ENCODE measurements around the gene ZBED1.
A peak's percentile ranks its signal among the peaks of the same experiment; 100 is the strongest.

ZBED1 gene

DNA sequence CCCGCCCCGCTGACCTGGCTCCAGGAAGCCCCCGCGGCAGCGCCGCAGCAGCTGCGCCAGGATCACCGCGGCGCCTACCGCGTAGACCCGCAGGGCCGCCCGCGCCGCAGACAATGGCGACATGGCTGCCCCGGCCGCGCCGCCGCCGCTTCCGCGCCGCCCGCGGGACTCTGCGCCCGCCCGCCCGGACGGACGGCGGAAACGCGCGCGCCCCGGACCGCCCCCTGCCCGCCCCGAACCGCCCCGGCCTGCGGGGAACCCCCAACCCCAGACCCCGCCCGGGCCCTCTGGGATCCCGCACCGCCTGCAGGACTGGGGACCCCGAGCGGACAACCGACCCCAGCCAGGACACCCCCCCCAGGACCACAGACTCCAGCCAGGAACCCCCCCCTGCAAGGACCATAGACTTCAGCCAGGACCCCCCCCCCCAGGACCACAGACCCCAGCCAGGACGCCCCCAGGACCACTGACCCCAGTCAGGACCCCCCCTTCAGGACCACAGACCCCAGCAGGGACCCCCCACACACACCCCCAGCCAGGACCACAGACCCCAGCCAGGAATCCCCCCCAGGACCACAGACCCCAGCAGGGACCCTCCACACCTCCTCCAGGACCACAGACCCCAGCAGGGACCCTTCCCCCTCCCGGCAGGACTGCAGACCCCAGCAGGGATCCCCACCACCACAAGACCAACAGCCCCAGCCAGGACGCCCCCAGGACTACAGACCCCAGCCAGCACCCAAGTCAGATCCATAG lies at the start of gene ZBED1, which contains the start of gene DHRSX:
Gene ZBED1, minus strand, starts transcription at position 174 of the 756 bp plus-strand sequence. CDS start 10,257 bp downstream, outside the sequence.
Gene DHRSX, minus strand, starts transcription at position 174 of the 756 bp plus-strand sequence. Its CDS starts 51 bp downstream, at position 123.
- H3K79me2 ChIP-seq (ENCODE audit: insufficient read depth, low read length): peaks cover 42% of the 10 kb centered on the region
- no peak within 1 kb of the TSS for H2AFZ ChIP-seq (ENCODE audit: low read length)
- H3K9me2 ChIP-seq (ENCODE audit: low read depth, low read length): no peaks in the 10 kb centered on the region
- no peak for TF ChIP-seq EZH2 (IDR thresholded peaks at IDR 0.05; ENCODE audit: borderline replicate concordance, low read length)
- TF ChIP-seq, protein P1, sequence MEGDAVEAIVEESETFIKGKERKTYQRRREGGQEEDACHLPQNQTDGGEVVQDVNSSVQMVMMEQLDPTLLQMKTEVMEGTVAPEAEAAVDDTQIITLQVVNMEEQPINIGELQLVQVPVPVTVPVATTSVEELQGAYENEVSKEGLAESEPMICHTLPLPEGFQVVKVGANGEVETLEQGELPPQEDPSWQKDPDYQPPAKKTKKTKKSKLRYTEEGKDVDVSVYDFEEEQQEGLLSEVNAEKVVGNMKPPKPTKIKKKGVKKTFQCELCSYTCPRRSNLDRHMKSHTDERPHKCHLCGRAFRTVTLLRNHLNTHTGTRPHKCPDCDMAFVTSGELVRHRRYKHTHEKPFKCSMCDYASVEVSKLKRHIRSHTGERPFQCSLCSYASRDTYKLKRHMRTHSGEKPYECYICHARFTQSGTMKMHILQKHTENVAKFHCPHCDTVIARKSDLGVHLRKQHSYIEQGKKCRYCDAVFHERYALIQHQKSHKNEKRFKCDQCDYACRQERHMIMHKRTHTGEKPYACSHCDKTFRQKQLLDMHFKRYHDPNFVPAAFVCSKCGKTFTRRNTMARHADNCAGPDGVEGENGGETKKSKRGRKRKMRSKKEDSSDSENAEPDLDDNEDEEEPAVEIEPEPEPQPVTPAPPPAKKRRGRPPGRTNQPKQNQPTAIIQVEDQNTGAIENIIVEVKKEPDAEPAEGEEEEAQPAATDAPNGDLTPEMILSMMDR (IDR thresholded peaks at IDR 0.05; ENCODE audit: low read length): no peak
- H3K9me3 ChIP-seq (ENCODE audit: low read length): no peaks in the 10 kb centered on the region
- peak within 1 kb of the TSS; percentile 96 for H3K4me3 ChIP-seq (ENCODE audit: low read depth, low read length, poor library complexity, severe bottlenecking)
- peak within 1 kb of the TSS; percentile 97 for H3K9ac ChIP-seq (ENCODE audit: low read length)
- peaks cover 48% of the 10 kb centered on the region for H3K4me1 ChIP-seq (ENCODE audit: insufficient read depth, low read length, severe bottlenecking)
- peaks cover 31% of the 10 kb centered on the region; the same call in 1 of the 2 replicates for H3K36me3 ChIP-seq (ENCODE audit: insufficient read depth, low read length)
- no peaks in the 10 kb centered on the region for H3K27me3 ChIP-seq (ENCODE audit: insufficient read depth, low read length)
- peak within 1 kb of the TSS; percentile 90 for H3K27ac ChIP-seq (ENCODE audit: low read depth, low read length, poor library complexity, severe bottlenecking)
- peaks cover 6% of the 10 kb centered on the region; the same call in 1 of the 2 replicates for H3F3A ChIP-seq (ENCODE audit: insufficient read depth, low read length)
- H3K4me2 ChIP-seq (ENCODE audit: low read length): peak within 1 kb of the TSS; percentile 76
- H4K20me1 ChIP-seq (ENCODE audit: insufficient read depth, low read length): peaks cover 4% of the 10 kb centered on the region; the same call in 1 of the 2 replicates

DNA sequence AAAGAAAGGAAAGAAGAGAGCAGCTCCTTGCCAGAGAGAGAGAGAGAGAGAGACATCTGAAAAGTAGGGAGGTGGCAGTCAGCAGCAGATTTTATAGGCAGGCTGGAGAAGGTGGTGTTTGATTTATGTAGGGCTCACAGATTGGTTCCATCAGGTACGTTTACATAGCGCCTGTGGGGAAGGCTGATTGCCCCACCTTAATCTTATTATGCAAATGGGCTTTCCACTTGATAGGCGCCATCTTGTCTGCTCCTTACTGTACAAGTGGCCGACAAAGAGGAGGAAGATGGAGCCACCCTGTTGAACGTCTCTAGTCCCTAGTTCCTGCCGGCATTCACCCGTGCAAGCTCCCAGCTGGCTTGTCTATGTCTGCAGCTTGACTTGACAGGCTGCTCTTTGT lies 49.1 kb upstream of the ZBED1 start:
- Histone ChIP-seq H3K27ac (ENCODE audit: low read depth, low read length, poor library complexity, severe bottlenecking) (peak overlapping the region; percentile 44), H3K4me3 (ENCODE audit: low read depth, low read length, poor library complexity, severe bottlenecking) (peak overlapping the region; percentile 34), H3K36me3 (ENCODE audit: insufficient read depth, low read length) (peaks cover 3% of the 10 kb centered on the region; the same call in 1 of the 2 replicates), H3K79me2 (ENCODE audit: insufficient read depth, low read length) (no peaks in the 10 kb centered on the region), H2AFZ (ENCODE audit: low read length) (peak overlapping the region; percentile 61; the same call in 1 of the 2 replicates), H3K9ac (ENCODE audit: low read length) (no peak overlapping the region; the same call in 1 of the 2 replicates), H3K9me3 (ENCODE audit: low read length) (peaks cover 14% of the 10 kb centered on the region), H3F3A (ENCODE audit: insufficient read depth, low read length) (no peaks in the 10 kb centered on the region), H3K4me1 (ENCODE audit: insufficient read depth, low read length, severe bottlenecking) (peaks cover 29% of the 10 kb centered on the region), H4K20me1 (ENCODE audit: insufficient read depth, low read length) (no peaks in the 10 kb centered on the region), H3K9me2 (ENCODE audit: low read depth, low read length) (no peaks in the 10 kb centered on the region), H3K4me2 (ENCODE audit: low read length) (peak overlapping the region; percentile 27), H3K27me3 (ENCODE audit: insufficient read depth, low read length) (no peaks in the 10 kb centered on the region)
- TF ChIP-seq, protein P1 (IDR thresholded peaks at IDR 0.05; ENCODE audit: low read length): no peak
- TF ChIP-seq EZH2 (IDR thresholded peaks at IDR 0.05; ENCODE audit: borderline replicate concordance, low read length): no peak

DNA sequence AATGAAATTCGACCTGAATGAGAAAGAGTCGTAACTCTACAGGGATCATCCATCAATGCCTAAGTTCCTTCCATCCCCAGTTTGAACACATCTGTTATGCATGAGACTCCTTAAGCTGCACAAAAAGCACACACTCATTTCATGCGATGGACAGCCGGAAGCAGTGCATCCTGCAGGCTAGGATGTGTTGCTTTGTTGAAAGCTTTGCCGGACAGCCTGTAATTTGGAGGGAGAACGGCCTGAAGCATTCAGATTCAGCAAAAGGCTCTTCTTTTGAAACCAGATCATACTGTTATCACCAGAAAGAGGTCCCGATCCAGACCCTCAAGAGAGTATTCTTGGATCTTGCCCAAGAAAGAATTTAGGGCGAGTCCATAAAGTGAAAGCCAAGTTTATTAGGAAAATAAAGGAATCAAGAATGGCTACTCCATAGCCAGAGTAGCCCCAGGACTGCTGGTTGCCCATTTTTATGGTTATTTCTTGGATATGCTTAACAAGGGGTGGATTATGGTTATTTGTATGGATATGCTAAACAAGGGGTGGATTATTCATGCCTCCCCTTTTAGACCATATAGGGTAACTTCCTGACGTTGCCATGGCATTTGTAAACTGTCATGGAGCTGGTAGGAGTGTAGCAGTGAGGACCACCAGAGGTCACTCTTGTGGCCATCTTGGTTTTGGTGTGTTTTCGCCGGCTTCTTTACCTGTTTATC lies 48.1 kb upstream of the ZBED1 start:
- H3K4me2 ChIP-seq (ENCODE audit: low read length): no peak overlapping the region
- peaks cover 29% of the 10 kb centered on the region for H3K4me1 ChIP-seq (ENCODE audit: insufficient read depth, low read length, severe bottlenecking)
- peaks cover 13% of the 10 kb centered on the region; the same call in 1 of the 2 replicates for H3K9me3 ChIP-seq (ENCODE audit: low read length)
- no peaks in the 10 kb centered on the region for H4K20me1 ChIP-seq (ENCODE audit: insufficient read depth, low read length)
- H3K36me3 ChIP-seq (ENCODE audit: insufficient read depth, low read length): peaks cover 3% of the 10 kb centered on the region; the same call in 1 of the 2 replicates
- H3K9me2 ChIP-seq (ENCODE audit: low read depth, low read length): no peaks in the 10 kb centered on the region
- H3K27ac ChIP-seq (ENCODE audit: low read depth, low read length, poor library complexity, severe bottlenecking): no peak overlapping the region
- no peaks in the 10 kb centered on the region for H3F3A ChIP-seq (ENCODE audit: insufficient read depth, low read length)
- no peak overlapping the region for H3K9ac ChIP-seq (ENCODE audit: low read length)
- TF ChIP-seq EZH2 (IDR thresholded peaks at IDR 0.05; ENCODE audit: borderline replicate concordance, low read length): no peak
- TF ChIP-seq, protein P1 (IDR thresholded peaks at IDR 0.05; ENCODE audit: low read length): peak; percentile 33; the same call in 1 of the 2 replicates
- H3K79me2 ChIP-seq (ENCODE audit: insufficient read depth, low read length): no peaks in the 10 kb centered on the region
- H3K4me3 ChIP-seq (ENCODE audit: low read depth, low read length, poor library complexity, severe bottlenecking): no peak overlapping the region
- H3K27me3 ChIP-seq (ENCODE audit: insufficient read depth, low read length): no peaks in the 10 kb centered on the region
- H2AFZ ChIP-seq (ENCODE audit: low read length): no peak overlapping the region

All from OCI-LY1 (cell line).